HTR-8/SVneo (cell line): ENCODE results near the gene SLC22A2.
"Not testable (repeated sequence)": the region's sequence is repeated elsewhere in the genome, so short reads cannot be mapped to it uniquely, and the experiment has no call there.

Experiments used
- DNase-seq: peaks from one replicate; pipeline ENCODE4 v3.0.0; 2011; ENCODE audit warnings: low spot score, mixed read lengths; ENCODE audit not compliant: insufficient read length
- FAIRE-seq: peaks from 2 replicates; lab custom pipeline; 2011; peaks lifted over from hg19 to GRCh38; lab: Jason Lieb, UNC

The SLC22A2 gene

DNA sequence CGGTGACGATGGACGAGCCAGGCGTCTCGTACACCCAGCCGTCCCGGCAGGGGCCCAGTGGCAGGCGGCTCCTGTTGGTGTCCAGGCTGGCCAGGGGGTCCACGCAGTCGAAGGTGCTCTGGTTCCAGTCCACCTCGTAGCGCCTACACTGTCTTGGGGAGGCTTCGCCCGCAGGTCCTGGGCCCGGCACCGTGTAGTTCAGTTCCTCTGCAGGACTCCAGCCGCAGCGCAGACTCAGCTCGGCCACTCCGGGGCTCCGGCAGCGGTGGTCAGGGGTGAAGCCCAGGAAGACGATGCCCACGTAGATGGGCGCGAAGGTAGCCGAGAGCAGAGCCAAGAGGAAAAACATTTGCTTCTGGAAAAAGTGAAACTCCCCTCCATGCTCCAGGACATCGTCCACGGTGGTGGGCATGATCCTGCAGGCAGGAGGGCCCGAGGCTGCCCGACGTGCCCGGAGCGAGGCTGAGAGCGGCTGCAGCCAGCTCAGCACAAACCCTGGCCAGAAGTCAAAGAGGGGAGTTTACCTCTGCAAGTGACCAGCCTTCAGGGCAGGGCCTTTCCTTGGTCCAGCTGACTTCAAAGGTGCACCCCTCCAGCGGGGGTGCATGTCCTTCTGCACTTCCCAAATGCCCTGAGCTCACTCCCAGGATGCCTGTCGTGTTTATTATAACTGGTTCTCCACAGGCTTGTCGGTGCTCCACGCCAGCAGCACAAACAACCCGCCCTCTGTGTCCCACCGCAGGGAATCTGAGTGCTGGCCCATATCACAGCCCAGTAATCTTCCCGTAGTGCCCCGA is at the start of gene SLC22A2:
Gene SLC22A2 (minus strand): TSS at position 476 of the 797 bp plus-strand sequence. CDS start 64 bp downstream, at position 412.
- DNase-seq (no peak), FAIRE-seq (no peak)

DNA sequence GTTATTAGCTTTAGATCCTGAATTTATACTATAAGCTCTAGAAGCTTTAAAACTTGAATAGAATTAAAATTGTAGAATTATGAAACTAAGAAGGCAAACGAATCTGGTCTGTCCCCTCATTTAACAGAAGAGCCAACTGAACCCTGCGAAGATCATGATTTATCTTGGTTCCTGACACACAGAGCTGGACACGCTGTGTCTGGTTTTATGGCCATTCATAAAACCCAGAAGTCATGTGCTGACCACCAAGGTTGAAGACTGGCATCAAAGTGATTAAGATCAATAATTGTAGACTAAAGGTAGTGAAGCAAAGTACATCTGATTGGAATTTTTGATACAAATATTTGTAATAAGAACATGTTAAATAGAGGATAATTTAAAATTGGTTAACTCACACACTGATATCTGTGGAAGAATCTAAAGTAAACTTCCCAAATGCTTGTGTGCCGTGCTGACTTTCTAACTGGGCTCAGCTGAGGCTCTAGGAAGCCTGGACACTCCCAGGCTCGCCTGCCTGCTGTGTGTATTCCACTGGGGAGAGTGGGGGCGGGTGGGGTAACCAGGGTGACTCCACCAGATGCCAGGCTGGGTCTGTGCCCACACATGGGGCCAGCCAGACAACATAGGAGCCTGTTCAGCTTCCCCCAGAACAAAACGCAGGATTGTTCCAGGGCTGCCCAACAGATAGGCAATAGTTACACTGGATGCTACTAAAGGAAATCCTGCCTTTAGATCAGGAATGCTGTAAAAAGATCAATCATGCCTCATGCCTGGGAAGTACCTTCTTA is 47.5 kb upstream of the SLC22A2 start:
- no peak for FAIRE-seq
- no peak for DNase-seq

- DNase-seq (no peak), FAIRE-seq (no peak)
Observed at GRCh38 chr6:160303806-160304205, 45.2 kb upstream of the SLC22A2 start.

DNA sequence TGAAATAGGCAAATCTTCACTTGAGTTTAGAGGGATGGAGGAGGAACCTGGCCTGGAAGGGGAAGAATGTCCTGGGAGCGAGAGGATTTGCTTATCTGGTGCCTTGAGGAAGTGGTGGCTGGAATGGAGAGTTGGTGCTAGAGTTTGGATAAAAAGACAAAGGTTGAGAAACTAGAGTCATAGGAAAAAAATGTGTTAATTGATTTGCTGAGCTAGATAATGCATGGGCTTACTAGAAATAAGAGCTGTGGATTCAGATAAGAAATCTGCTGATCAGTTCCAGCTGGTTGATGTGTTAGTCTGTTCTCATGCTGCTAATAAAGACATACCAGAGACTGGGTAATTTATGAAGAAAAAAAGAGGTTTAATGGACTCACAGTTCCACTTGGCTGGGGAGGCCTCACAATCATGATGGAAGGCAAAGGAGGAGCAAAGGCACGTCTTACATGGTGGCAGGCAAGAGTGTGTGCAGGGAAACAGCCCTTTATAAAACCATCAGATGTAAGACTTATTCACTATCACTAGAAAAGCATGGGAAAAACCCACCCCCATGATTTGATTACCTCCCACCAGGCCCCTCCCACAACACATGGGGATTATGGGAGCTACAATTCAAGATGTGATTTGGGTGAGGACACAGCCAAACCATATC is 43.9 kb upstream of the SLC22A2 start:
- not testable (repeated sequence) for DNase-seq, FAIRE-seq

DNA sequence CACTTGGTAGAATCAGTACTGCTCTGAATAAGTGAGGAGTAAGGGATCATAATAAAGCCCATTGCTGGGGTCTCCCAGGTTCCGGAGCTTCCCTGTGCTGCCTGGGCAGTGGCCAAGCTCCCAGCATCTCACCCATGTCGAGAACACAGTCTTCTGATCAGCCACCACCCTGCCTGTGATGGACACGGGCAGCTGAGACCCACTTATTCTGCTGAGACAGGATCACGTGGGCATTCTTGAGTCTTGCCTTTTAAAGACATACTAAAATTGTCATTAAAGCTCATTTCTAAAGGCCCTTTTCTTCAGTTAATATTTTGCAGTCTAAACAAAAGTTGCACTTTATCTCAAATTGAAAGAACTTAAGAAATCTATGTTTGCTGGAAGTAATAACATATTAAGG is 42.7 kb upstream of the SLC22A2 start:
- DNase-seq, result no peak
- no peak for FAIRE-seq

DNA sequence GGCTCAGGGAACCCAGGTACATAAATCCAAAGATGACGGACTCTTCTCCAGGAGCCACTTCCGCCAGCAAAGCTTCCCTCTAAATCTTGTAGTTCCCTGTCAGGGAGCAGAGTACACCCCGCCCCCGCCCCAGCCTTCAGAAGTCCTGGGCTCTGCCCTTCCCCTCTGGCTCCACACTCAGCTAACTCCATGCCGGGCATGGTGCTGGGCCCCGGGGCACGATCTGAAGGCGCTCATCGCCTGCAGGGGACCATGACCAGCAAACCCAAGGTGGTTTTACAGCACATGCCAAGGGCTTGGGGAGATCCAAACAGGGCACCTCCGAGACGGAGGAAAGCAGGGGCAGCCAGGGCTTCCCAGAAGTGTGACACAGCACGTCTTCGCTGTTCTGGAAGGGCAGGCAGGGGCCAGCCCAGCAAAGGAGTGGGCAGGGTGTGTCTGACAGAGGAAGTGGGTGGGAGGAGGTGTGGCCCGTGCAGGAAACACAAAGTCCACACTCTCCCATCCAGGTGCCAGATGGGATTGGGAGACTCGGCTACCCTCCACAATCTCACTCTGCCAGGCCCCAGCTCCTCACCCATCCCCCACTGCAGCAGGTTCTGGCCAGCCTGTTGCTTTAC is 41.6 kb upstream of the SLC22A2 start:
- DNase-seq (no peak), FAIRE-seq (no peak)

- no peak for FAIRE-seq
- no peak for DNase-seq
Observed at GRCh38 chr6:160299559-160299958, 40.9 kb upstream of the SLC22A2 start.

- DNase-seq (no peak), FAIRE-seq (no peak)
Observed at GRCh38 chr6:160298121-160298520, 39.5 kb upstream of the SLC22A2 start.

- DNase-seq (no peak), FAIRE-seq (no peak)
Observed at GRCh38 chr6:160297310-160297709, 38.7 kb upstream of the SLC22A2 start.

DNA sequence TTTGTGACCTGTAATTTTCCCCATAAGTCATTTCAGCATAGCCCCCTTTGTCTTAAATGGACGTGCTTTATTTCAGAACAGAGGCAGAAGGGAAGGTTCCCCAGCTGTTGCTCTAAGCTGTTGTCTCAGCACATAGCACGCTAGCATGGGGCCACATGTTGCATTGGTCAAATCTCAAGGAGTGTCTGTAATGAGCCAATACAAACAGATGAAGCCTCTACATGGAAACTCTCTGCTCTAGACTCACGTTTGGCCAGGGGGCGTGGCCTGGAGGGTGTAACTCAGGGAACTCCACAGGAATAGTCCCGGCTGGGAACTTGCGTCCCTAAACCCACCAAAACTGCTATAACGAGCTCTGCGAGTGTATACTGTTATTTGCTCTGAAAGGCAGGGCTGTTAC is 35.2 kb upstream of the SLC22A2 start:
- no peak for DNase-seq
- no peak for FAIRE-seq

GRCh38 chr6:160285541-160286105 is 27.0 kb upstream of the SLC22A2 start:
- DNase-seq, result no peak
- FAIRE-seq, result no peak

DNA sequence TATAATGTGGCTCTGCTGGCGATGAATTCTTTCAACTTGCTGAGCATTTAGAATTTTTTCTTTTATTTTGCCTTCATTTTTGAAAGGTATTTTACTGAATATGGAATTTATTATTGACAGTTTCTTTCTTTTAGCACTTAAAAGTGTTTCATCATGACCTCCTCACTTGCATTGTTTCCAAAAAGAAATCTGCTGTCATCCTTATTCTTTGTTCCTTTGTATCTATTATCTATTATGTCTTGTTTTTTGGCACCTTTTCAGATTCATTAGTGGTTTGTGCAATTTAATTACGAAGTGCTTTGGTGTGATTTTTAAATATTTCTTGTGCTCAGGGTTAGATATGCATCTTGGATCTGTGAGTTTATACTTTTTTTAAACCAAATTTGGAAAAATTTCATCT is 26.0 kb upstream of the SLC22A2 start:
- DNase-seq, result no peak
- FAIRE-seq, result no peak

DNA sequence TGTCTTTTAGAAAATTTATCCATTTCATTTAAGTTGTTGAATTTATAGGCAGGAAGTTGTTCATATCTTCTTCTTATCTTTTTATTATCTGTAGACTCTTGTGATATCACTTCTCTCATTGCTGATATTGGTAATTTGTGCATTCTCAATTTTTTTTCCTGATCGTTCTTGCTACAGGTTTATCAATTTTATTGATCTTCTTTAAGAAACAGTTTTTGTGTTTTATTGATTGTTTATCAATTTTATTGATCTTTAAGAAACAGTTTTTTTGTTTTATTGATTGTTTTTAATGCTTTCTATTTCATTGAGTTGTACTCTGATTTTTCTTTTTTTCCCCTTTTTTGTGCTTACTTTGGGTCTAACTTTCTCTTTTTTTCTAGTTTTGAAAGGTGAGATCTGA is 23.8 kb upstream of the SLC22A2 start:
- FAIRE-seq, result no peak

DNA sequence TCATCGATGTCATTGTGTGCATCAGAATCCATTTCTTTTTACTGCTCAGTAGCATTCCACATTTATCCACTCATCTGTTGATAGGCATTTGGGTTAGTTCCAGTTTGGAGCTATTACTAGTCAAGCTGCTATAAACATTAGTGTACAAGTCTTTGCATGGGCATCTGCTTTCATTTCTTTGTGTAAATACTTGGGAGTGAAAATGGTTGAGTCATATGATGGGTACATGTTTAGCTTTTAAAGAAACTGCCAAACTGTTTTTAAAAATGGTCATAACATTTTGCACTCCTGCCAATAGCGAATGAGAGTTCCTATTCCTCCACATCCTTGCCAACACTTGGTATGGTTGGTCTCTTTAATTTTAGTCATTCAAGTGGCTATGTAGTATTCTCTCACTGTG is 21.2 kb upstream of the SLC22A2 start:
- no peak for FAIRE-seq

More for the DNA sequence above, 23.8 kb upstream of the SLC22A2 start:
- no peak for DNase-seq

DNA sequence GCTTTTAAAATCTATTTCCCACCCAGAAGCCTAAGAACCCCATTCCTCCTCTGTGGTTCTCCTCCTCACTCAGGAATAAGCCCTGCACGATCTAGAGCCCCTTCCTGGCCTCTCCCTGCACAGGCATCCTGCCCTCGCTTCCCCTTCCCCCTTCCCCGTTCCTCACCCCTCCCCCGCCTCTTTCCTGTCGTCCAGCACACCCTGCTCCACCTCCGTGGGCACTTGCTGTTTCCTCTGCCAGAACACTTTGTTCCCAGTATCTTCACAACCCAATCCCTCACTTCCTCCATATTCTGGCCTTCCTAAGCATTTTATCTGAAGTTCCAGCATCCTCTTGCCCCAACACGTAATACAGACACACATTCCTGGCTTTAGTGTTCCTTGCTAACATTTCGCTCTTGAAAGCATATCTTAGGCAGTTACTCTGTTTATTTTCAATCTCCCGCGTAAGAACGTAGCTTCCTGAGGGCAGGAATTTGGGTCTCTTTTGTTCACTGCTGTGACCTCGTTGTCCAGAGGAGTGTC is 20.2 kb upstream of the SLC22A2 start:
- FAIRE-seq, result no peak
- DNase-seq, result no peak

More for the DNA sequence above, 21.2 kb upstream of the SLC22A2 start:
- DNase-seq, result no peak

DNA sequence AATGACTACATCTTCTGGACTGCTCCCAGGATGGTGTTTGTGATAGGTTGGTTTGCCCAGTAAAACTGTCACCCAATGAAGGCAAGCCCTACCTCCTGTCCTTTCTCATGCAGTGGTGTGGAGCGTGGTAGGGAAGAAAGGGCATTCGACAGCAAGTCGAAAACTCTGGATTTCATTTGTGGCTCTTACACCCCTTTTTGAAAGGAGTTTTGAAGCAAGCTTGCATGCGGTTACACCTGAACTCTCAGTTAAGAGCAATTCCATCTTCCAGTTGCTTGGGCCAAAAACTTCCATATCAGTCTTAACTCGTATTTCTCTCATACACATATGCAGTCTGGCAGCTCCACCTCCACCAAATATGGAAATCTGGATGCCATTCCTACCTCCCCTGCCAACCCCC is 19.7 kb upstream of the SLC22A2 start:
- no peak for FAIRE-seq

DNA sequence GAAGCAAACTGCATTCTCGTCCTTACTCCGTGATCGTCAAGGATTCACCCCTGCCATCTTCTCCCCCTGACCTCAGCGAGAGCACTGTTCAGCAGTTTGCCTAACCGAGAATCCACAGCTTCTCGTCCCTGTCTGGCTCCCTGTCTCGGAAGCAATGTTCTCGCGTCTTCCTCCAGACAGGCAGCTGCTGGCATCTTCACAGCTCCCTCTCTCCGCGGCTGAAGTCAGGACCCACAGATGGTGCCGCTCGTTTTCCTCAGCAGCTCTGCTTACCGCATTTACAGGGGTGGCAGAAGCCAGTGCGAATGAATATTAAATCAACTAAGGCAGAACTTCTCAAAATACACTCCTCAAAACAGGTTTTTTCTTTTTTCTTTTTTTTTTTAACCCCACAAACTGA is 18.9 kb upstream of the SLC22A2 start:
- no peak for FAIRE-seq

More for the DNA sequence above, 19.7 kb upstream of the SLC22A2 start:
- no peak for DNase-seq

DNA sequence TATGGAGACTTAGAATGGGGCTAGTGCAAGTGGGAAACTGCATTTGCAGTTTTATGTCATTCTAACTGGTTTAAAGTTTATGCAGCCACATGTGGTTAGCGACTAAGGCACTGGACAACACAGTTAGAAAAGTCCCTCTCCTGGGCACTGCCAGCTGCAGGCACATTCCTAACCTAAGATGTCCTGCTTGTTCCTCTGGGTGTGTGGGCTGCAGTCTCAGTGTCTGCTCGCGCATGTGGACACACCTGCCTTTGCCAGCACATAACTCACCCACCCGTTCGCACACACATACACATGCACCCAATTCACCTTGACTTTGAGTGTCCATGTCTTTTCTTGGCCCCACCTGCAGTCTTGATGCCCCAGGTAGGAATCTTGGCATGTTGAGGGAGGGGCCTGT is 18.5 kb upstream of the SLC22A2 start:
- DNase-seq (no peak), FAIRE-seq (no peak)

More for the DNA sequence above, 18.9 kb upstream of the SLC22A2 start:
- no peak for DNase-seq

GRCh38 chr6:160276126-160276525 is 17.5 kb upstream of the SLC22A2 start:
- DNase-seq, result no peak
- FAIRE-seq, result no peak

- no peak for FAIRE-seq
- no peak for DNase-seq
Observed at GRCh38 chr6:160275511-160276003, 16.9 kb upstream of the SLC22A2 start.
